Heart left ventricle (tissue), 16 donors: ENCODE results near the gene KCNJ16. TPM values are rescaled to one million over a fixed set of nuclear protein-coding genes. Genes with fewer than 3 reads are reported as not detected.

Experiments
- ATAC-seq, 4 donors: fragments of 200-7000 bp; cut with Tn5 transposase; one replicate each; pipeline ENCODE4 v1.9.1; 2020 to 2022; ENCODE audit warnings: moderate library complexity in 4 of 4, mild to moderate bottlenecking in 3 of 4, moderate number of reproducible peaks in 1 of 4
- DNase-seq, 5 donors: peaks; one replicate each; pipeline ENCODE4 v3.0.0-alpha.2; 2020
- H3K27ac ChIP-seq, 12 donors: fragments of 200-600 bp; sonication (generic) in 4 of 12; one replicate each; pipeline versions ENCODE4 v1.5.0 to v1.8.0; 2016 to 2022; ENCODE audit warnings: mild to moderate bottlenecking in 2 of 12
- H3K27me3 ChIP-seq, 9 donors: fragments of 200-600 bp; sonication (generic) in 2 of 9; one replicate each; pipeline versions ENCODE4 v1.5.1 to v1.8.0; 2016 to 2022; ENCODE audit warnings: mild to moderate bottlenecking in 3 of 9
- H3K36me3 ChIP-seq, 9 donors: fragments of 200-600 bp; sonication (generic) in 2 of 9; one replicate each; pipeline versions ENCODE4 v1.5.0 to v1.8.0; 2018 to 2022; ENCODE audit warnings: mild to moderate bottlenecking in 2 of 9
- H3K4me1 ChIP-seq, 12 donors: fragments of 200-600 bp; sonication (generic) in 4 of 12; one replicate each; pipeline versions ENCODE4 v1.5.0 to v1.8.0; 2016 to 2022; ENCODE audit warnings: mild to moderate bottlenecking in 3 of 12
- H3K4me3 ChIP-seq, 12 donors: fragments of 200-600 bp; sonication (generic) in 4 of 12; one replicate each; pipeline versions ENCODE4 v1.5.0 to v1.8.0; 2017 to 2022; ENCODE audit warnings: mild to moderate bottlenecking in 9 of 12, moderate library complexity in 4 of 12
- H3K9me3 ChIP-seq, 12 donors: fragments of 200-600 bp; sonication (generic) in 4 of 12; one replicate each; pipeline versions ENCODE4 v1.5.0 to v1.8.0; 2016 to 2022; ENCODE audit warnings: mild to moderate bottlenecking in 1 of 12
- POLR2A ChIP-seq, 2 donors: fragments of 450-650 bp; IDR thresholded peaks; one replicate each; pipeline ENCODE4 v1.6.1; 2017; ENCODE audit warnings: antibody characterized with exemption in 2 of 2, mild to moderate bottlenecking in 2 of 2, moderate library complexity in 2 of 2
- WGBS, 4 donors: extraction: QIAGEN DNeasy Blood & Tissue Kit in 2 of 4; methylation state at CpG; one replicate each; pipeline versions ENCODE4 v1.1.5 to v1.1.7; 2013 to 2018; 5-methylcytosine and 5-hydroxymethylcytosine counted together
- intact Hi-C, 10 donors: fragments of 100-400 bp; cut with DNase I; formaldehyde crosslinking; loops; one replicate each; pipeline versions ENCODE4 v1.11.1 to v1.14.2; 2022
- polyA plus RNA-seq, 2 donors: library from polyadenylated mRNA; stranded (reverse); fragments of 200-250 nt; gene quantifications; one replicate each; pipeline ENCODE4 v1.2.3, GENCODE V29; 2013
- total RNA-seq, 9 donors: library from RNA; depleted of rRNA in 2 of 9; stranded (reverse); fragments of >200 nt in 2 of 9; fragmentation: NEBNext Ultra II Directional in 3 of 9; extraction: Animal tissue kit (Norgen Biotek cat#: 25700) in 3 of 9; gene quantifications; one replicate each; pipeline versions ENCODE4 v1.1.0 to v1.2.4, GENCODE V29; 2016 to 2023
- TF ChIP-seq, protein P1 (sequence below), 12 donors: fragments of 200-600 bp; sonication (generic) in 4 of 12; IDR thresholded peaks; one replicate each; pipeline versions ENCODE4 v1.5.0 to v1.8.0; 2018 to 2022; ENCODE audit warnings: antibody characterized with exemption in 12 of 12, mild to moderate bottlenecking in 5 of 12
- donor health status: ischemic (EF 13 %, LVEDD 7.1; RV severe dilation, severe dysfunction).
- donor health status: healthy with polysubstance abuse.
- donor health status: DM: no; HTN: yes; CAD: no.
- donor health status: DM: no; HTN: no; CAD: no.
- donor health status: ischemic (EF 25% LVEDD 6.9; RV normal size, moderate dysfunction).
- donor health status: ischemic (EF 25% LVEDD 5.7; RV mildly dilated, moderate dysfunction).
- donor health status: healthy.
- donor health status: DM: yes; HTN: yes; CAD: no.
- donor health status: ischemic (EF 35%, LVEDD 5.7; RV mildly dilated, moderate dysfunction).
- donor health status: nonischemic (EF 11% LVEDD 7.7; RV severe dilation, severe dysfunction).
- donor health status: DM: yes; HTN: yes; CAD: no.
- donor health status: PGD.
- donor health status: ischemic (EF 29% LVEDD 5.4; RV normal size, mild dysfunction).
- donor health status: nonischemic (EF 23%, LVEDD 6.1; RV moderate dilation, normal function).

The KCNJ16 gene
- total and polyA plus RNA-seq, 11 donors: 0.04 to 0.34 TPM; not detected in 9

DNA sequence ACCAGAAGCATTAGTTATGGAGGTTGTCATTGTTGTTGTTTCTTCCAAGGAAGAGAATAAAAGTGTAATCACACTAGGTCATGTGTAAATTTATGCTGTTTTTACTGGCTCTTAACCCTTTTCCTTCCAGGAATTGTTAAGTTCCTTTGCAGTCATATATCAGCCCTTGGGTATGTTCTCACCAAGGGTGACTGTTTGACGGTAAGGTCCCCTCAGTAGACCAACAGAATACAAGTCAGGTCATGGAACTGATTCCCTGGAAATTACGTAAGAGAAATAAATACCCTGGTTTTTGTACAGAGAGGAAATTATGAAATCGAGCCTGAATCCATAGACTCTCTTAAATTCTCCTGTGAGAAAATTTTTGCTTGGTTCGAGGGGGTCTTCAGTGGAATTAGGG is 83.2 kb downstream of the KCNJ16 start:
- WGBS, 4 donors: 69 to 78% (median 73%) methylated on average over 4 of the region's 4 CpGs
- no peak overlapping the region for H3K4me3 ChIP-seq

DNA sequence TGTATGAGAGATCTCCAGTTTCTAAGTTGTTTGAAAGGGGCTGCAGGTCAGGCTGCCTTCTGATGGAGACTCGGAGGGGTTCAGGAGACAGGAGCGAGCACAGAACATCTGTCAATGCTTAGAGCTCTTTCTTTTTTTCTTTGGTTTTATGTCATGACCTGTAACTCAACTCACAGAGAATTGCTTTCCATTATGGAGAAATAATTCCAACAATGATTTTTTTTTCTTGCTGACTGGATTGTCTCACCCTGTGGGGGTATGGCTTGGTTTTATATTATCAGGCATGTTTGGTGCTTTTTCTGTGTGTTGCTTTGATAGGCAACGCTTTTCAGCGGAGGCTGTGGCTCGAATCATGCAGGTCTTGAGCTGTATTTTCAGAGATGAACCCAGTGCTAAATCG is 83.6 kb downstream of the KCNJ16 start:
- DNase-seq: no peak
- no peaks in the 10 kb centered on the region for H3K27me3 ChIP-seq
- TF ChIP-seq, protein P1, sequence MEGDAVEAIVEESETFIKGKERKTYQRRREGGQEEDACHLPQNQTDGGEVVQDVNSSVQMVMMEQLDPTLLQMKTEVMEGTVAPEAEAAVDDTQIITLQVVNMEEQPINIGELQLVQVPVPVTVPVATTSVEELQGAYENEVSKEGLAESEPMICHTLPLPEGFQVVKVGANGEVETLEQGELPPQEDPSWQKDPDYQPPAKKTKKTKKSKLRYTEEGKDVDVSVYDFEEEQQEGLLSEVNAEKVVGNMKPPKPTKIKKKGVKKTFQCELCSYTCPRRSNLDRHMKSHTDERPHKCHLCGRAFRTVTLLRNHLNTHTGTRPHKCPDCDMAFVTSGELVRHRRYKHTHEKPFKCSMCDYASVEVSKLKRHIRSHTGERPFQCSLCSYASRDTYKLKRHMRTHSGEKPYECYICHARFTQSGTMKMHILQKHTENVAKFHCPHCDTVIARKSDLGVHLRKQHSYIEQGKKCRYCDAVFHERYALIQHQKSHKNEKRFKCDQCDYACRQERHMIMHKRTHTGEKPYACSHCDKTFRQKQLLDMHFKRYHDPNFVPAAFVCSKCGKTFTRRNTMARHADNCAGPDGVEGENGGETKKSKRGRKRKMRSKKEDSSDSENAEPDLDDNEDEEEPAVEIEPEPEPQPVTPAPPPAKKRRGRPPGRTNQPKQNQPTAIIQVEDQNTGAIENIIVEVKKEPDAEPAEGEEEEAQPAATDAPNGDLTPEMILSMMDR (IDR thresholded peaks at IDR 0.05): no peak
- TF ChIP-seq POLR2A (IDR thresholded peaks at IDR 0.05): no peak
- H3K9me3 ChIP-seq: no peaks in the 10 kb centered on the region
- H3K4me3 ChIP-seq: peak overlapping the region in 1 of 12 donors; percentile 9
- no peaks in the 10 kb centered on the region for H3K4me1 ChIP-seq
- H3K27ac ChIP-seq: peak overlapping the region in 1 of 12 donors; percentile 1
- H3K36me3 ChIP-seq: no peaks in the 10 kb centered on the region
- intact Hi-C loops: no loop called here
- peak in 1 of 4 donors; percentile 9 for ATAC-seq
- 80 to 87% (median 83%) methylated on average over 6 of the region's 6 CpGs for WGBS, 4 donors

More for the DNA sequence above, 83.2 kb downstream of the KCNJ16 start:
- TF ChIP-seq POLR2A (IDR thresholded peaks at IDR 0.05): no peak
- TF ChIP-seq, protein P1 (IDR thresholded peaks at IDR 0.05): no peak
- H3K9me3 ChIP-seq: no peaks in the 10 kb centered on the region
- DNase-seq (no peak), ATAC-seq (peak in 2 of 4 donors; percentile 59 to 92)
- no peaks in the 10 kb centered on the region for H3K4me1 ChIP-seq
- intact Hi-C loops: no loop called here
- no peaks in the 10 kb centered on the region for H3K36me3 ChIP-seq
- no peaks in the 10 kb centered on the region for H3K27me3 ChIP-seq
- H3K27ac ChIP-seq: peak overlapping the region in 2 of 12 donors; percentile 1 to 19

DNA sequence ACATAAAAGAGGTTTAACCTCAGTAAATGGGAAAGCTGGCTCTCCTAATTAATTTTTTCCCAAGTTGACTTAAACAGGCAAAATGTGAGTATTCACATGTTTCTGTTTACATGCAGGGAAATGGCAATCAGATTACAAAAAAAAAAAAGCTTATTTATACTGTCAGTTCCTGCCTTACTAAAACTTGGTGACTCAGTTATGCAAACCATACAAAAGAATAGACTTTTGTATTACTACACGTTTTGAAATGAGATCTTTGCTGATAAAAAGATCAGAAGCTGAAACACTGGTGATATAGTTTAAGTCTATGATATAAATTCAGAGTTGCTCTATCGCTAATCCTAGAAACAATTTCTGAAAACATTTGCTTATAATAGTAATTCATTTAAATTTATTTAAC is 85.0 kb downstream of the KCNJ16 start:
- no peak for TF ChIP-seq POLR2A (IDR thresholded peaks at IDR 0.05)
- TF ChIP-seq, protein P1 (IDR thresholded peaks at IDR 0.05): no peak
- 73 to 75% (median 74%) methylated on average over 2 of the region's 2 CpGs for WGBS, 4 donors
- DNase-seq (no peak), ATAC-seq (no peak)
- Histone ChIP-seq H3K36me3 (no peaks in the 10 kb centered on the region), H3K4me3 (no peak overlapping the region), H3K9me3 (no peaks in the 10 kb centered on the region), H3K4me1 (no peaks in the 10 kb centered on the region), H3K27ac (no peak overlapping the region), H3K27me3 (no peaks in the 10 kb centered on the region)
- intact Hi-C loops: loop anchor here in 5 of 10 donors (10.0 kb wide), 2 partner anchors 395 to 465 kb away; no protein-coding TSS in a partner anchor

DNA sequence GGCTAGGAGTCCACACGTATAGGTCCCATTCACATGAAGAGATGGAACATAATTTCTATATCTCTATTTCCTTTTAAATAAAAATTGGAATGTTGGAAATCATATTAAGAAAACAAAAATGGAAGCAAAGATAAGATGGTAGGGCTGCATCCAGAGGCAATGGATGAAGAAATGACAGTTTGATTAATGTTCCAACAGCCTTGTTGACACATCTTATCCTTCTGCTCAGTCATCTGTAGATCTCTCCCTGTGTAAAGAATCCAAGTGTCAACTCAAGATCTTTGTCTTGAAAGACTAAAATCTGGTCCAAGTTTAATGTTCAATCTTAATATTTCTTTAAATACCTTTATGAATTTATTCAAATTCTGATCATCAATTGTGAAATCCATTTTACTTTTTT is 86.5 kb downstream of the KCNJ16 start:
- TF ChIP-seq, protein P1 (IDR thresholded peaks at IDR 0.05): no peak
- no peak for TF ChIP-seq POLR2A (IDR thresholded peaks at IDR 0.05)
- intact Hi-C loops: loop anchor here in 5 of 10 donors (10.0 kb wide), 2 partner anchors 393 to 463 kb away; no protein-coding TSS in a partner anchor
- WGBS, 4 donors: 76 to 82% (median 80%) methylated on average over 1 of the region's 1 CpG
- H3K36me3 ChIP-seq: no peaks in the 10 kb centered on the region
- DNase-seq: no peak
- no peak for ATAC-seq
- no peak overlapping the region for H3K27ac ChIP-seq
- H3K27me3 ChIP-seq: no peaks in the 10 kb centered on the region
- H3K4me3 ChIP-seq: no peak overlapping the region
- no peaks in the 10 kb centered on the region for H3K9me3 ChIP-seq
- H3K4me1 ChIP-seq: peaks cover 0 to 4% (median 0%) of the 10 kb centered on the region in 12 donors
